Measurements from ENCODE around the gene NAB2.

The NAB2 gene

DNA sequence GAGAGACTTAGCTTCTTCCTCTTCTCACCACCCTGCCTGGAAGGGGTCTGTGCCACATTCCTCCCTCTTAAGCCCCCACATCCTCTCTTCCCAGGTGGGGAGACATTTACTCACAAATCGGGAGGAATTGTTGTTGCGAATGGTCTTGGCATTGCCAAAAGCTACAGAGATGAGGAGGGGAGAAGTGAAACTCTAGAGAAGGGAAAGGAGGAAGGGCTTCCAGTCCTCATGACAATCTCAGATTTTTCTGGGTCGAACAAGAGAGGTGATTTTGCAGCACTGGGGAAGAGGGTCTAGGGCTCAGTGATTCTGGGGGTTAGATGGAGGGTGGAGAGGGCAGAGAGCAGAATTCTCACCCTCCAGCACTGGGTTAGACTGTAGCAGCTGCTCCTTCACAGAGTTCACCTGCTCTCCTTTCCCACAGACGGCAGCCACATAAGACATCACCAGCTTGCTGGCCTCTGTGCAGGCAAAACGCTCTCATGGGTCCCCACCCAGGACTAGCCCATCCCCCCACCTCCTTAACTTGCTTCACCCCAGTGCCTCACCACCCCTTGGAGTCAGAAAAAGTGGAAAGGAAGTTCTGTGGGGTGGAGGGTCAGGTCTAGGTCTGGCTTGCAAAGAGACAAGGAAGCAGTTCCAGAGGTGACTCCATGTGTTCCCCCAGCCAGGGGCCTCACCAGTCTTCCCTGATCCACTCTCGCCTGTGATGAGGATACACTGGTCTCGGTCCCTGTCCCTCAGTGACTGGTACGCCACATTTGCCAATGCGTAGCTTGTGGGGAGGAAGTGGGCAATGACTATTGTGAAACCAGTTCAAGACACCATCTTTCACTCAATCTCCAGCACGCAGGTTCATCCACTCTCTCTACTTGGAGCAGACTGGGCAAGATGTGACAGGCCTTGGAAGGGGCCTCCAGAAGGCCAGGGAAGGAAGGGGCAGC lies 41.7 kb upstream of the NAB2 start:
- Histone ChIP-seq H3K9me3 (ENCODE audit: control insufficient read depth, insufficient read depth, low read depth, low read length) (no peaks in the 10 kb centered on the region), H3K36me3 (ENCODE audit: control insufficient read depth in 2 of 2, insufficient read depth in 1 of 2, low read length in 2 of 2) (no peaks in the 10 kb centered on the region), H3K4me3 (ENCODE audit: low read depth, low read length) (no peak overlapping the region), H3K4me1 (ENCODE audit: control insufficient read depth, insufficient read depth, low read length) (no peaks in the 10 kb centered on the region), H3K27ac (ENCODE audit: extremely low read depth, low read depth, low read length) (no peak overlapping the region)
- POLR2A ChIA-PET, result no interaction called here
- CTCF ChIA-PET, result interaction anchor here (0.6 to 2.8 kb wide), 9 partner anchors 15 to 146 kb away, joined by 3 to 12 read pairs (median 3); no protein-coding TSS in a partner anchor
- no peak for TF ChIP-seq ZNF473 (tag by site-specific recombination; IDR thresholded peaks at IDR 0.05)
- TF ChIP-seq ZSCAN30 (tag by site-specific recombination; IDR thresholded peaks at IDR 0.05), result no peak
- TF ChIP-seq ZNF513 (tag by site-specific recombination; IDR thresholded peaks at IDR 0.05), result no peak
- no peak for TF ChIP-seq ZNF16 (tag by site-specific recombination; IDR thresholded peaks at IDR 0.05; ENCODE audit: low read depth)
- TF ChIP-seq ZNF777 (tag by site-specific recombination; IDR thresholded peaks at IDR 0.05; ENCODE audit: borderline replicate concordance), result no peak
- TF ChIP-seq, protein P1, sequence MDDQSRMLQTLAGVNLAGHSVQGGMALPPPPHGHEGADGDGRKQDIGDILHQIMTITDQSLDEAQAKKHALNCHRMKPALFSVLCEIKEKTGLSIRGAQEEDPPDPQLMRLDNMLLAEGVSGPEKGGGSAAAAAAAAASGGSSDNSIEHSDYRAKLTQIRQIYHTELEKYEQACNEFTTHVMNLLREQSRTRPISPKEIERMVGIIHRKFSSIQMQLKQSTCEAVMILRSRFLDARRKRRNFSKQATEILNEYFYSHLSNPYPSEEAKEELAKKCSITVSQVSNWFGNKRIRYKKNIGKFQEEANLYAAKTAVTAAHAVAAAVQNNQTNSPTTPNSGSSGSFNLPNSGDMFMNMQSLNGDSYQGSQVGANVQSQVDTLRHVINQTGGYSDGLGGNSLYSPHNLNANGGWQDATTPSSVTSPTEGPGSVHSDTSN (CRISPR knock-in tag; IDR thresholded peaks at IDR 0.05), result no peak
- no peak for TF ChIP-seq ZFHX2 (tag by site-specific recombination; conservative IDR thresholded peaks at IDR 0.05)
- TF ChIP-seq, protein P2, sequence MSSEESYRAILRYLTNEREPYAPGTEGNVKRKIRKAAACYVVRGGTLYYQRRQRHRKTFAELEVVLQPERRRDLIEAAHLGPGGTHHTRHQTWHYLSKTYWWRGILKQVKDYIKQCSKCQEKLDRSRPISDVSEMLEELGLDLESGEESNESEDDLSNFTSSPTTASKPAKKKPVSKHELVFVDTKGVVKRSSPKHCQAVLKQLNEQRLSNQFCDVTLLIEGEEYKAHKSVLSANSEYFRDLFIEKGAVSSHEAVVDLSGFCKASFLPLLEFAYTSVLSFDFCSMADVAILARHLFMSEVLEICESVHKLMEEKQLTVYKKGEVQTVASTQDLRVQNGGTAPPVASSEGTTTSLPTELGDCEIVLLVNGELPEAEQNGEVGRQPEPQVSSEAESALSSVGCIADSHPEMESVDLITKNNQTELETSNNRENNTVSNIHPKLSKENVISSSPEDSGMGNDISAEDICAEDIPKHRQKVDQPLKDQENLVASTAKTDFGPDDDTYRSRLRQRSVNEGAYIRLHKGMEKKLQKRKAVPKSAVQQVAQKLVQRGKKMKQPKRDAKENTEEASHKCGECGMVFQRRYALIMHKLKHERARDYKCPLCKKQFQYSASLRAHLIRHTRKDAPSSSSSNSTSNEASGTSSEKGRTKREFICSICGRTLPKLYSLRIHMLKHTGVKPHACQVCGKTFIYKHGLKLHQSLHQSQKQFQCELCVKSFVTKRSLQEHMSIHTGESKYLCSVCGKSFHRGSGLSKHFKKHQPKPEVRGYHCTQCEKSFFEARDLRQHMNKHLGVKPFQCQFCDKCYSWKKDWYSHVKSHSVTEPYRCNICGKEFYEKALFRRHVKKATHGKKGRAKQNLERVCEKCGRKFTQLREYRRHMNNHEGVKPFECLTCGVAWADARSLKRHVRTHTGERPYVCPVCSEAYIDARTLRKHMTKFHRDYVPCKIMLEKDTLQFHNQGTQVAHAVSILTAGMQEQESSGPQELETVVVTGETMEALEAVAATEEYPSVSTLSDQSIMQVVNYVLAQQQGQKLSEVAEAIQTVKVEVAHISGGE (tag by site-specific recombination; conservative IDR thresholded peaks at IDR 0.05; ENCODE audit: low read depth), result no peak
- no peak for TF ChIP-seq AEBP2 (tag by site-specific recombination; IDR thresholded peaks at IDR 0.05; ENCODE audit: borderline replicate concordance)
- TF ChIP-seq ZNF48 (tag by site-specific recombination; IDR thresholded peaks at IDR 0.05), result no peak
- TF ChIP-seq GLI2 (tag by site-specific recombination; IDR thresholded peaks at IDR 0.05; ENCODE audit: borderline replicate concordance, low read depth), result no peak
- TF ChIP-seq HOXC10 (CRISPR knock-in tag; IDR thresholded peaks at IDR 0.05), result no peak
- TF ChIP-seq BCL11B (tag by site-specific recombination; IDR thresholded peaks at IDR 0.05; ENCODE audit: low read depth), result no peak
- TF ChIP-seq SP3 (tag by site-specific recombination; IDR thresholded peaks at IDR 0.05), result no peak
- no peak for TF ChIP-seq ZNF132 (tag by site-specific recombination; IDR thresholded peaks at IDR 0.05; ENCODE audit: borderline replicate concordance)
- no peak for TF ChIP-seq SP7 (tag by site-specific recombination; IDR thresholded peaks at IDR 0.05)
- TF ChIP-seq HOXD13 (CRISPR knock-in tag; IDR thresholded peaks at IDR 0.05; ENCODE audit: borderline replicate concordance), result no peak
- no peak for TF ChIP-seq ZBTB1 (tag by site-specific recombination; IDR thresholded peaks at IDR 0.05)
